HG03097 (cell line): ENCODE measurements around the gene FAM240A.

Experiments
- ATAC-seq: cut with Tn5 transposase; IDR thresholded peaks from one replicate; pipeline ENCODE4 v1.9.1; 2021; ENCODE audit not compliant: unreplicated experiment, low FRiP score

FAM240A gene

DNA sequence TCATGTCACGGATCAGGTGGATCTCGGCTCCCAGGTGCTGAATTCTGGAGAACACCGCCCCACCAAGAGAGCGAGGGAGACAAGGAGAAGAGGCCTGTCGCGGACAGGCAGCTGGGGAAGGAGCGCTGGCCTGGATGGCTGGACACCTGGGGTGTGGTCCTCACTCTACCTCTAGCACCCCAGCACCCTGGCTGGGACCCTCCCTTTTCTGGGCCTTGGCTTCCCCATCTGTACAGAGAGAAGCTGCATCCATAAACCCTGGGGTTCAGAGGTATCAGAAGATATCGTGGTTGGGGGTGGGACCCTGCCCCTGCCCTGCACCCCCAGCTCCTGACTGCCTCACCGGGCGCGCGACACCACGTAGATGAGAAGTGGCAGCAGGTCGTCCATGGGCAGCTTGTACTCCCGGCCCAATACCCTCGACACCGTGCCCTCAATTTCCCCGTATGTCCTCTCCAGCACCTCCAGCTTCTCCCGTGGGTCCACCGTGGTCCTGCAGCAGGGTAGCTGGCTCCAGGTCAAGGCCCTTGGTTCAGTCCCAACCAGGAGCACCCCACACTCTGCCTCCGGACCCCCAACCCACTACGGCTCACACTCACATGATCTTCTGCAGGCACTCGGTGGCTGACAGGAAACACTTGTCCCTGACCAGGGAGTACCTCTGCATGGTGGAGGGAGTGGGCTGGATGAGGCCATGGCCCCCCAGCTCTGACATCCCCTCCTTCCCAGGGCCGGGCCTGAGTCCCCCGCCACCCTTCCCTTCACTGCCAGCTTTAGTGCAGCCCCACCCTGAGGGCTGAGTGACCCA is 59.4 kb downstream of the FAM240A start:
- ATAC-seq: no peak

DNA sequence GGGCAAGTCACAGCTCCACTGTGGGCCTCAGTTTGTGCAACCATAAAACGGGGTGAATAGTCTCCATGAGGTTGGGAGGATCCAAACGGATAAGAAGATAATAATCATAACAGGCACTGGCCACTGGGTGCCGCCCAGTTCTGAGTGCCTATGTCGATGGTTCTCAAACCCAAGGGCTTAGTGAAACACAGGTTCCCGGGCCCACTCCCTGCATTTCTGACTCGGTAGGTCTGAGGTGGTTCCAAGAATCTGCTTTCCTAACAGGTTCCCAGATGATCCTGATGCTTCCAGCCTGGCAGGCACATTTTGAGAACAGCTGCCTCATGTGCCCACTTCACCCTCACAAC is 60.0 kb downstream of the FAM240A start:
- no peak for ATAC-seq

DNA sequence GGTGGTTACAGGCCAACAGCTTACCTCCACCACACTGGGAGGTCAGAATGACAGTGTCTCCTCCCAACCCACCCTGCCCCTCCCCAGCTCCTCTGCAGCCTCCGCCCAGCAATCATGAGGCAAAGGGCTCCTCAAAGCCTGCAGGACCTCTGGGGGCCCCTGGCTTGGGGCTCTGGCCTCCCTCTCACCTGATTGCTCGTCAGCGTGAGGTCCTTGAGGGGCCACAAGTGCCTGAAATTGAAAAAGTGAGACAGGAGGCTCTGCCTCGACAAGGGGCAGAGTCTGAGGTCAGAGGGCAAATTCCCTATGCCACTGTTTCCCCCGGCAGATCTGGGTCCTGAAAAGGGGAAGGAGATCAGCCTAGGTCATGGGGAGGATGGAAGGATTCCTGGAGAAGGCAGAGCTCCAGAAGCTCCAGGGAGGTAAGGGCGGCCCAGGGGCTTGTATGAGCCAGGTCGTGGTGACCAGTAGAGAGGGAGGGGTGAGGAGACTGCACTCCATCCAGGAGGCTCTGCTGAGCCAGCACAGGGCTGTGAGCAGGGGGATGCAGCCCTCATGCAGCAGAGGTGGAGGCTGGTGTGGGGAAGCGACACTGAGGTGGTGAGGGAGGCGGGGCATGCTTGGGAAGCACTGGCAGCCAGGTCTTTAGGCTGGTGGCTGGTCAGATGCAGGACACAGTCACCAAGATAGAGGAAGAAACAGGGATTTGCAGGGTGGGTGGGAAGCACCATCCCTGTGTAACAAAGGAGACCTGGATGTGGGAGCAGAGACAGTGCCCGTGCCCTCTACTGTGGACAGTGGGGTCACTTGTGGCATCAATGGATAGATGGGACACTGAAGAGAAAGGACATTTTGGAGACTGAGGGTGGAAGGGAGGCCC is 61.1 kb downstream of the FAM240A start:
- no peak for ATAC-seq

DNA sequence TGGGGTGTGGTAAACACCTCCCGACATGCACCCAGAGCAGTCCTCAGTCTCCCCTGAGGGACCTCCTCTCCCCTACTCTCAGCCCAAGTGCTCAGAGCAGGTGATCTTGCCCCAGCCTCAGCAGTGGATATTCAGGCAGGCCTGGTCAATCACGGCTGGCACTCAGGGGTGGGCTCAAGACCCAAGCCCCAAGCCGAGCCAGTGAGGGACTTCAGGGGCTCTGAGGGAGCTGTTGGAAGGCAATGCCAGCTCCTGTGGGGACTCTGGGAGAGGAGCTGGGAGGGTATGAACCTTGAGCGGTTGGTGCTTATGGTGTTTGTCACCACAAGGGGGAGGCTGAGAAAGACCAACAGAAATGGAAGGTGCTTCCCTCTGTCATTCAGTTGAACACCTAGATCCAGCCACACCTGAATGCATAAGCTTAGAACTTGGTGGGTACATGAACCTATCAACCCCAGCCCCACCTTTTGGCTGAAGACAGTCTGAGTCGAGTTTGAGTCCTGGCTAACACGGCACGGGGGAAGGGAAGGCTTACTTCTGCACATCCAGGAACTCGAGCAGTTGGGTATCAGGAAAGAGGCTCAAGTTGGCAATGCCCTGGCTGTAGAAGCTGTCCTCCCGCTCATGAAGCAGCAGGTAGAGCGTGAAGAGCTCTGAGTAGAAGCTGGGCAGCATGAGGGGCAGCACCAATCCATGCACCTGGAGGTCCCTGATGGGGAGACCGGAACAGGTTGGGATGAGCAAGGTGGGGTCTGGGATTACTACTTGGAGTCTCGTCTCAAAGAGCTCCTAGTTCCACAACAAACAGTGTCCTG is 61.9 kb downstream of the FAM240A start:
- ATAC-seq: no peak

DNA sequence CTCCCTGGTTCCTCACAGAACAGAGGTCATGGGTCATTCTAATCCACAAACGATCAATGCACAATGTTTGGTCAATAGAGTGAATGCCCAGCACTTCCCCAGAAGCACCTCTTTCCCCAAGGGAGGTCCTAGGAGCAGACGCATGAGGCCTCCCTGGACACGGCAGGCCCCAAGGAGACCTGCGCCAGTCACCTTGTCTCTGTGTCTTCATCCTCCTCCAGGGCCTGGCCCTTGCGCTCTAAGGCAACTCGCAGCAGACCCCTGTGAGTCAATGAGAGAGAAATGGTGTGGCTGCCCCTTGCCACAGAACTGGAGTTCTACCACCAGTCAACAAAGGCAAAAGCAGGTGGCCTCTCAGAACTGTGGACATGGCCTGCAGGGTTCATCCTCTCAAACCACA is 63.1 kb downstream of the FAM240A start:
- ATAC-seq: no peak
